ENCODE measurements around the gene SCD5.

Gene SCD5

DNA sequence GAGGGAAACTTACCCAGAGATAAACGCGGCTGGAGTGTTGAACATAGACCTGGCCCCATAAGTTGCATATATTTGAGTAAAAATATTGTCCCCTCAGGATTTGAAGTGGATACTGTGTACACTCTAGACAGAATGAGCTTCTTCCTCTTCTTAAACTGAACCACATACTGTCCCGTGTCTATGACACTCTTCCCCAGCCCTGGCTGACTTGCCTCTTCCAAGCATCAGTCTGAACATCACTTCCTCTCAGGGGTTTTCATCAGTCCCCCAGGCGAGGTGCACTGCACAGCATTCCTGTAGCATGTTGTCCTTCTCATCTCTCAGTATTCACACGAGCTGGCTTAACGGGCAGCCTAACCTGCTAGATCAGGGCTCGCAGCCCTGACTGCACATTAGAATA is 156.3 kb downstream of the SCD5 start:
- no peaks in the 10 kb centered on the region for H3K4me1 ChIP-seq (ENCODE audit: insufficient read depth, low read length)
- no peaks in the 10 kb centered on the region for H3K9me3 ChIP-seq (ENCODE audit: control insufficient read depth, insufficient read depth, low read length)
- no peaks in the 10 kb centered on the region for H3K36me3 ChIP-seq (ENCODE audit: insufficient read depth, low read length)
- H3K9ac ChIP-seq (ENCODE audit: low read depth, low read length) = no peak overlapping the region

DNA sequence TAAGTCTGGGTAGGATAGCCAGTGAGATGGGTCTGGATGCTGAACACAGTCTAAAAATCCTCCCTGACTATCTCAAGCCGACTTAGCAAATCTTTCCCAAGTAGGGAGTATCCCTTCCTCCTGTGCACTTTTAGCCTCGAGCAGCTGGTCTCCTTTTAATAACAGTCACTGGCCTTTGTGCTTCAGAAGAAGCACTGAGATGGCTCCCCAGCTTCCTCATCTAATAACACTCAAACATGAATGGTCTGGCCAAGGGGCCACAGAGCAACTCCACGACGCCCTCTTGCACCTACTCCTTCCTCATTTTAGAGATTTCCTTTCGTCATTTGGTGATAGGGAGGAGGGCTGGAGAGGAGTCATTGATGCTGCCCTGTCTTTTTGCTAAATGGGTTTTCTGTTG is 158.1 kb downstream of the SCD5 start:
- no peaks in the 10 kb centered on the region for H3K4me1 ChIP-seq (ENCODE audit: insufficient read depth, low read length)
- no peak overlapping the region for H3K9ac ChIP-seq (ENCODE audit: low read depth, low read length)
- no peaks in the 10 kb centered on the region for H3K36me3 ChIP-seq (ENCODE audit: insufficient read depth, low read length)
- H3K9me3 ChIP-seq (ENCODE audit: control insufficient read depth, insufficient read depth, low read length) = no peaks in the 10 kb centered on the region

DNA sequence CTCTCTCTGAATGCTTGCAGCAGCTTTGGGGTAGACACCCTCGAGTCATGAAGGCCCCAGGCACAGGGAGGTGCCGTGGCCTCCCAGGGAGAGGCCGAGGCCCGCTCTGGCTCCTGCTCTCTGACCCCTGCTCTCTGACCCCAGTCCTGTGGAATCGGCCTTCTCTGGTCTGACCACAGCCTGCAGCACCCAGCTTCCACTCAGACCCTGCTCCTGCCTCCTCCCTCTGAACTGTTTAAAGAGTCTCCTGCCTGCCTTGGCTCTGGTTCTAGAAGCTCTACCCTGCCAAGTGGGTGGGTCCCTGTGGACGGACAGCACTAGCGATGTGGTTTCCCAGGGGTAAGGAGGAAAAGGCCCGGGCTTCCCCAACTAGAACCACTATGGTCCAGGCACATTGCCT is 158.6 kb downstream of the SCD5 start:
- no peak overlapping the region for H3K9ac ChIP-seq (ENCODE audit: low read depth, low read length)
- no peaks in the 10 kb centered on the region for H3K36me3 ChIP-seq (ENCODE audit: insufficient read depth, low read length)
- H3K4me1 ChIP-seq (ENCODE audit: insufficient read depth, low read length) = no peaks in the 10 kb centered on the region
- H3K9me3 ChIP-seq (ENCODE audit: control insufficient read depth, insufficient read depth, low read length) = no peaks in the 10 kb centered on the region

DNA sequence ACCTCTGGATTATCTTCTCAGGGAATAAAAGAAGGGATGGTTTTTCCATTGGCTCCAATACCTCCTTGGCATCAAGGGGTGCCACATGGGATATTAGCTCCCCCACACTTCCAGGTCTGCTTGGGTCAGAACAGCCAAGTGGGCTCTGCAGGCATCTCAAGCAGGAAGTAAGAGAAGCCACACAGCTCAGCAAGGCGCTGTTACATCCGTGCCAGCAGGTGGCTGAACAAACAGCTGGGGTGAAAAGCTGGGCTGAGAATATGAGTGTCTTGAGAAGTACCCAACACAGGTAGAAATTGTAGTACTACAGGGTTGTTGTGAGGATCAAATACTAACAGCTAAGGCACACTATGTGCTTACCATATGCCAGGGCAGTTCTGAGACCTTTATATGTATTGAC is 160.1 kb downstream of the SCD5 start:
- H3K9ac ChIP-seq (ENCODE audit: low read depth, low read length) = no peak overlapping the region
- no peaks in the 10 kb centered on the region for H3K4me1 ChIP-seq (ENCODE audit: insufficient read depth, low read length)
- H3K36me3 ChIP-seq (ENCODE audit: insufficient read depth, low read length) = no peaks in the 10 kb centered on the region

DNA sequence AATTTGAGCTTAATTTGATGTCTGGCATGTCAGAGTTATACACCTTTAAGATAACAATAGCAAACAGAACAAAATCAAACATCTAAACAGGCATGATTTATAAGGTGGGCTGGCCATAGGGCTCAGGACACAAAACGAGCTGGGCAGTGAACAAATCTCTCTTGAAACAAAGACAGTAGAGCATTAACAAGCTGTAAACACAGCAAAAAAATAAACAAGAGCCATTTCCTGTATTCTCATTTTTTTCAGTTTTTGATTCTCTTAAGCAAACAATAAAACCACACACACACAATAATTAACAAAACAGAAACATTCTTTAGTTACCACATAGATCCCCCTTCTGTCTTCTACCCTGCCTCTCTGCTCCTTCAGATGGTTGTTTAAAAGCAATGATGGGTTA is 168.5 kb downstream of the SCD5 start:
- H3K9ac ChIP-seq (ENCODE audit: low read depth, low read length) = no peak overlapping the region
- no peaks in the 10 kb centered on the region; the same call in 1 of the 2 replicates for H3K4me1 ChIP-seq (ENCODE audit: insufficient read depth, low read length)
- H3K36me3 ChIP-seq (ENCODE audit: insufficient read depth, low read length) = no peaks in the 10 kb centered on the region
- H3K9me3 ChIP-seq (ENCODE audit: control insufficient read depth, insufficient read depth, low read length) = no peaks in the 10 kb centered on the region

More for the DNA sequence above, 160.1 kb downstream of the SCD5 start:
- no peaks in the 10 kb centered on the region for H3K9me3 ChIP-seq (ENCODE audit: control insufficient read depth, insufficient read depth, low read length)

DNA sequence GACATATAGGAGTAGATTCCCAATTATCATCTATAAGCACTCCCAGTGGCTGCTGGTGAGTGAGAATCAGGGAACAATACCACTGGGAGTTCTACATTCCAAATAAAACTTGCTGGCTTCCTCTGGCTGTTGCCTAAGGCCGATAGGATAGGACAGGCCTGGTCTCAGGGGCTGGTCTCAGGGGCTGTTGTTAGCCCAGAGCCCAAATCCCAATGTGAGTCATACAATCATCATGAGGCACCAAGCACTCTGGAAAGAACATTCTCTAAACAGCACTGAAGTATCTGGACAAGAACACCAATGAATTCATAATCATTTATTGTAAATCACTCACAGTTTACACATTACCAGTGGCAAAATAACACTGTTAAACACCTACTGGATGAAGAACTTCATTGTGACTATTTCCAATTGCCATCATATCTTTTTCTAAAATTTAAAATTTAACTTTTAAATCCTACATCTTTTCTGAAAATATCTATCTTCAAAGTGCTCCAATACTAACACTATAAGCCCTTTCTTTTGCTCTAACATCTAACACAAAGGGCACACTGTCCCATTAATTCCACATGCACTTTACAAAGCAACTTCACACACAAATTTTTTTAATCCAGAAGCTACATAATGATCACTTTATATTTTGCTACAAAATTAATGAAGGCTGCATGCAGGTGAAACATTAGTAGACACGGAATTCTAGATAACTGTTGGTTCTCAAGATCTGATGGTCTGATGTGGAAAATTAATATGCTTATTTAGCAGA is 169.2 kb downstream of the SCD5 start:
- no peaks in the 10 kb centered on the region; the same call in 1 of the 2 replicates for H3K4me1 ChIP-seq (ENCODE audit: insufficient read depth, low read length)
- H3K36me3 ChIP-seq (ENCODE audit: insufficient read depth, low read length) = no peaks in the 10 kb centered on the region
- H3K9me3 ChIP-seq (ENCODE audit: control insufficient read depth, insufficient read depth, low read length) = no peaks in the 10 kb centered on the region
- H3K9ac ChIP-seq (ENCODE audit: low read depth, low read length) = no peak overlapping the region

DNA sequence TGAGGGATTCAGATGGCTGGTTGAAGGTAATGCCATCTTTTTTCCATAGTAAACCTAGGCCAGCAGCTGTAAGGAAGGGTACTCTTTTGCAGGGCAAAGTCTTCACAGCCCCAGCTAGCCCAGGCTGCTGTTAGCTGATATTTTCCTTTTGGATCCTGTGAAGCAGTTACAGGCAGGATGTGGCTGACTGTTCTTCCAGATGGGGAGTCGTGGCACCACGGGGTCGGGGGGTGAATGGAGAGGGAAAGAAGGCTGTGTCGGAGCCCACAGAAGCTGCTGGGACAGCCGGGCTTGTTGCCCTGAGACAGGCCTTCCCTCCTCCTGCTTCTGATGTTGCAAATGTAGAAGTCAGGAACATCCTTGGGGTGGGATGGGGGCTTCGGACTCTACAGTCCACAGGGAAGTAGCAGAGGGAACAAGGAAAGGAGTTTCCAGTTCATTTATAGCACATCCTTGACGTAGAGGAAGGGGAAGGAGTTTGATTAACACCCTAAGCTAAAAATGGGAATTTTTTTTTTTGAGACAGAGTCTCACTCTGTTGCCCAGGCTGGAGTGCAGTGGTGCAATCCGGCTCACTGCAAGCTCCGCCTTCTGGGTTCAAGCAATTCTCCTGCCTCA is 172.2 kb downstream of the SCD5 start:
- Histone ChIP-seq H3K4me1 (ENCODE audit: insufficient read depth, low read length) (no peaks in the 10 kb centered on the region; the same call in 1 of the 2 replicates), H3K9ac (ENCODE audit: low read depth, low read length) (no peak overlapping the region), H3K36me3 (ENCODE audit: insufficient read depth, low read length) (no peaks in the 10 kb centered on the region), H3K9me3 (ENCODE audit: control insufficient read depth, insufficient read depth, low read length) (no peaks in the 10 kb centered on the region)

DNA sequence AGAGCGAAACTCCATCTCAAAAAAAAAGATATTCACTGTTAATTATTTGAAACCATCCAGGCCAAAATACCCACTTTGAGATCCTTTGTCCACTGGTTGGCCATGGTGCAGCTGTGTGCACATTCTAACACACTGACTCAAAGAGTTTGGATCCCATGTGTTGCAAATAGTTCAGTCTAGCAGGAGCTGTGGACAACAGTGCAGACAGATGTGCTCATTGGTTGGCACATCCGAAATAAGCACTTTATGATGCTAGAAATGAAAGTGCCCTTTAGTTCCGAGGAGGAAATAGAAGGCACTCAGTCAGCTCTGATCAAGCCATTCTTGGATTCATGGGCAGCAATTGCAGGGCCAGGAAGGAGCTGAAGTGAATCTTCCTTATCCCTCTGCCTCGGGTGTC is 173.8 kb downstream of the SCD5 start:
- Histone ChIP-seq H3K9ac (ENCODE audit: low read depth, low read length) (no peak overlapping the region), H3K9me3 (ENCODE audit: control insufficient read depth, insufficient read depth, low read length) (no peaks in the 10 kb centered on the region), H3K36me3 (ENCODE audit: insufficient read depth, low read length) (no peaks in the 10 kb centered on the region), H3K4me1 (ENCODE audit: insufficient read depth, low read length) (no peaks in the 10 kb centered on the region; the same call in 1 of the 2 replicates)

DNA sequence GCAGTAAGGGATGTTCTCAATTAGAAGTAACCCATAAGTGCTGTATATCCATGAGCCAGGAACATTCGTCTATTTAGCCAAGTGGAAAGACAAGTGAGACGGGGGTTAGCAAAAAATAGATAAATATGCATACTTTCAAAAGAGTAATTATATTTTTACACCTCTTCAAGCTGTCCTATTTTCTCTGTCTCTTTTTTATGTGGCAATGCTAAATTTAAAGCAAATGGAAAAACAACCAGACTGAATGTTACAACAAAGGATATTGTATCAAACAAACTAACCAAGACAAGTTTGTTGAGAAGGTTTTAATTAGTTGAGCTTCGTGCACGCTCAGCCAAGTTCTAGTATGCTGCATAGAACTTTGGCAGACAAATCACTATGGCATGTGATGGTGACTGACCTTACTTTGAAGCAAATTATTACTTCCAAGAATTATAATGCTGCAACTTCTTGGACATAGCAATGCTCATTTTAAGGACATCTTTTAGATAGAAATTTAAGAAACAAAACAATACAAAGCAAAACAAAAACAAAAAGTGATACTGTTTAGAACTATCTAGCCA is 175.4 kb downstream of the SCD5 start:
- H3K36me3 ChIP-seq (ENCODE audit: insufficient read depth, low read length) = no peaks in the 10 kb centered on the region
- no peak overlapping the region for H3K9ac ChIP-seq (ENCODE audit: low read depth, low read length)
- no peaks in the 10 kb centered on the region for H3K9me3 ChIP-seq (ENCODE audit: control insufficient read depth, insufficient read depth, low read length)
- no peaks in the 10 kb centered on the region for H3K4me1 ChIP-seq (ENCODE audit: insufficient read depth, low read length)

DNA sequence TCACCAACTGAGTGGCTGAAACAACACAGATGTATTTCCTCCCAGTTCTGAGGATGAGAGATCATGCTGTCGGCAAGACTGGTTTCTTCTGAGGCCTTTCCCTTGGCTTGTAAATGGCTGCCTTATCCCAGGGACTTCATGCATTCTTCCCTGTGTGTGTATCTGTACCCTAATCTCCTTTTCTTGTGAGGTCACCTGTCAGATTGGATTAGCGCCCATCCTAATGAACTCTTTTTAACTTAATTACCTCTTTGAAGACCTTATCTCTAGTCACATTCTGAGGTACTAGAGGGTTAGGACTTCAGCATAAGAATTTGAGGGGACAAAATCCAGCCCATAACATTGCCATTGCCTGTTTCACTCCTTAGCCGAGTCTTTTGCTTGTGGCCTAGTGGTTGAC is 177.3 kb downstream of the SCD5 start:
- no peaks in the 10 kb centered on the region for H3K4me1 ChIP-seq (ENCODE audit: insufficient read depth, low read length)
- H3K36me3 ChIP-seq (ENCODE audit: insufficient read depth, low read length) = no peaks in the 10 kb centered on the region
- H3K9me3 ChIP-seq (ENCODE audit: control insufficient read depth, insufficient read depth, low read length) = no peaks in the 10 kb centered on the region
- H3K9ac ChIP-seq (ENCODE audit: low read depth, low read length) = no peak overlapping the region

DNA sequence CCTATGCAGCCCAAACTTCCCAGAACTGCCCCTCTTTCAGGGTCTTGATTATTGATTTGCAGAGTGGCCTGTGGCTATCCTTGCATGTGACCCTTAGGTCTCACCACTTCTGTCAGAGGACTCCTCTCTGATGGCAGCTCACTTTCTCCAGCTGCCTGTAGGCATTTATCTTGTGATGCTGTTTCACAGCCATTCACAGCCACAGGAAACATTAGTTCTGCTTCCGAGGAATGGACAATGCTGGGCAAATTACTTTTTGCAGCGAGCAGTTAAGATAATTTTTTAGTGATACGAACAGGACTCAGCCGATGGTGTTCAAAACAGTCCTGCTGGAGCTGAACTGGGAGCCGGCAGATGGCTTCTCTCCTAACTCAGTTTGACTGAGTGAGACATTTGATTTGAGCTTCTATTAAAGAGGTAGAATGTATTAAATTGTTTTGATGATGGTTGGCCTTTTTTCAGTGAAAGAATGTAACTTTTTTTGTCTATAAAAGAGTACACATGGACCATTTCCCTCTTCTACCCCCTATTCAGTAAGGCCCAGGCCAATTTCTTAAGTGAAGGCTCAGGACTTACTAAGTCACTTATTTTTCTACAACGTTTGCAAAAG is 178.4 kb downstream of the SCD5 start:
- H3K36me3 ChIP-seq (ENCODE audit: insufficient read depth, low read length) = no peaks in the 10 kb centered on the region
- no peaks in the 10 kb centered on the region for H3K4me1 ChIP-seq (ENCODE audit: insufficient read depth, low read length)
- no peak overlapping the region for H3K9ac ChIP-seq (ENCODE audit: low read depth, low read length)
- H3K9me3 ChIP-seq (ENCODE audit: control insufficient read depth, insufficient read depth, low read length) = no peaks in the 10 kb centered on the region

DNA sequence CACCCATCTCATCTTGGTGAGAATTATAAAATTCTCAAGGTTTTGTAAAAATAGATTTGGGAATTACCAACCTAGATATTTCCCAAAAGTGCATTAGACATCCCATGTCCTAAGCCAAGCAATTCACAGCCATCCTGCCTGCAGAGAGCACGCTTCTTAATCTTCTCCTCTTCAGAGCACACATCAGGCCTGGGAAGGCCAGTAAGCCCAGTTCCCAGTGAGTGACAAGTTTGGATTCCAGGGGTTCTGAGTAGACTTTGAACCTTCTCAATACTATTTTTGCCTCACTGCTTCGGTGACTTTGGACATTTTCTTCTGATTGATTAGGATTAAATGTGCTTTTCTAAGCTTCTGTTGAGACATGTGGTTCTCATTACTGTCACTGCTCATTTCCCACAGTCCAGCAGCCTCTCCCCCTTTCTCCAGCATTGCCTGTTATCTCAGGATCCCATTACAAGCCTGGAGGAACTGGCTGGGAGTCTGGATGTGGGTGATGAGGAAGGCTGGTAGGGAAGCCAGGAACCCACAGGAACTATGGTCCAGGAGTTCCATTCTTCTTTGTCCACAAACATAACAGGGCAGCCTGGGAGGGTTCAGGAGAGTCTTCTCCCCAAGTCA is 180.4 kb downstream of the SCD5 start:
- Histone ChIP-seq H3K9ac (ENCODE audit: low read depth, low read length) (no peak overlapping the region), H3K4me1 (ENCODE audit: insufficient read depth, low read length) (no peaks in the 10 kb centered on the region), H3K9me3 (ENCODE audit: control insufficient read depth, insufficient read depth, low read length) (no peaks in the 10 kb centered on the region), H3K36me3 (ENCODE audit: insufficient read depth, low read length) (no peaks in the 10 kb centered on the region)

DNA sequence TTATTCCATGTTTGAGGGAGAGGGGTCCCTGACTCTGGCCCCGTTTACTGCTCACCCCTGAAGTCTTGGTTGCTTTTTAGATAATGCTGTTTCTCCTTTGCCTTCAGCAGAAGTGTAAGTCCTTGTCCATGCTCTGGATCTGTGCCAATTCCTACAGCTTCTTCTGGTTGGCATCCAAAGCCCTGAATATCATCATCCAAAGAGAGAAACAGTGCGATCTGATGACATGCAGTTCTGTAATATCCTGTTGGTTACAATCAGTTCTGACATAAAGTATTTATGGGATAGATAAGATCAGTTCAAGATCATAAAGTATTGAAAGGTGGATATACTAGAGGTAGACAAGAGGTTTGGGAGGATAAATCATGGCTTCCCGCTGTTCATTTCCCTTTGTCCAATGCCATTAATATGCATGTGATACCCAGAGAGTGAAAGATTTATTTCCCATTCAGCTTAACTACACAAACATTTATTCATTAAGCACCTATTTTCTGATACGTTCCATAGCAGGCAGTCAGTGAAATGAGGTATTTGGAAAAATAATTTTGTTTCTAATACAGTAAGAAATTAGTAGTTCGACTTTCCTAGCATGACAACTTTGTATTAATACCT is 183.7 kb downstream of the SCD5 start:
- no peaks in the 10 kb centered on the region for H3K4me1 ChIP-seq (ENCODE audit: insufficient read depth, low read length)
- no peaks in the 10 kb centered on the region for H3K9me3 ChIP-seq (ENCODE audit: control insufficient read depth, insufficient read depth, low read length)
- no peaks in the 10 kb centered on the region for H3K36me3 ChIP-seq (ENCODE audit: insufficient read depth, low read length)
- no peak overlapping the region for H3K9ac ChIP-seq (ENCODE audit: low read depth, low read length)

DNA sequence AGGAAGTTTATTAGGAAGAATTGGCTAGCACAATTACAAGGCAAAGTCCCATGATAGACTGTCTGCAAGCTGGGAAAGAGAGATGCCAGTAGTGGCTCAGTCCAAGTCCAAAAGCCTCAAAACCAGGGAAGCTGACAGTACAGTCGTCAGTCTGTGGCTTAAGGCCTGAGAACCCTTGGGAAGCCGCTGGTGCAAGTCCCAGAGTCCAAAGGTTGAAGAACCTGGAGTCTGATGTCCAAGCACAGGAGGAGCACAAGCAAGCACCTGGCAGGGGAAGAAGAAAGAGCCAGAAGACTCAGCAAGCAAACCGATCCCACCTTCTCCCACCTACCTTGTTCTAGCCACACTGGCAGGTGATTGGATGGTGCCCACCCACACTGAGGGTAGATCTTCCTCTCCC is 185.5 kb downstream of the SCD5 start:
- Histone ChIP-seq H3K36me3 (ENCODE audit: insufficient read depth, low read length) (no peaks in the 10 kb centered on the region), H3K9me3 (ENCODE audit: control insufficient read depth, insufficient read depth, low read length) (no peaks in the 10 kb centered on the region), H3K9ac (ENCODE audit: low read depth, low read length) (no peak overlapping the region), H3K4me1 (ENCODE audit: insufficient read depth, low read length) (no peaks in the 10 kb centered on the region)

All from ES-I3 (cell line).